ENCODE data around the gene GPC3. TPM values are rescaled to one million over a fixed set of nuclear protein-coding genes. Genes with fewer than 3 reads are reported as not detected.

Gene GPC3
- total RNA-seq, 1 experiment from 2014 or later = 233 TPM

- Mint-ChIP-seq H3K27me3 (ENCODE audit: insufficient read depth, unreplicated experiment) (no peaks in the 10 kb centered on the region), H3K9me3 (ENCODE audit: unreplicated experiment) (no peaks in the 10 kb centered on the region), H3K36me3 (ENCODE audit: insufficient read depth, unreplicated experiment) (no peaks in the 10 kb centered on the region), H3K4me1 (ENCODE audit: low read depth, unreplicated experiment) (peaks cover 8% of the 10 kb centered on the region), H3K4me3 (ENCODE audit: unreplicated experiment) (no peak overlapping the region), H3K27ac (ENCODE audit: unreplicated experiment) (no peak overlapping the region)
- Histone ChIP-seq H3K4me1 (peaks cover 28% of the 10 kb centered on the region), H3K27me3 (replicated peaks; ENCODE audit: control insufficient read depth, insufficient read depth, low read length) (no peaks in the 10 kb centered on the region), H3K36me3 (ENCODE audit: control insufficient read depth, insufficient read depth, low read length) (no peaks in the 10 kb centered on the region), H3K9me3 (no peaks in the 10 kb centered on the region), H3K4me3 (ENCODE audit: low read depth, low read length) (no peak overlapping the region)
- no peak for TF ChIP-seq CTCF (IDR thresholded peaks at IDR 0.05; ENCODE audit: insufficient read depth in 1 of 2, low read depth in 1 of 2, low read length in 1 of 2, severe bottlenecking in 1 of 2, unreplicated experiment in 1 of 2)
- CTCF ChIA-PET = no interaction called here
- POLR2A ChIA-PET = no interaction called here
- DNase-seq = peak in 1 of 2 experiments; percentile 10
- intact Hi-C loops (cut with micrococcal nuclease; ENCODE audit: unreplicated experiment) = loop anchor here (1.0 kb wide), 1 partner anchor 8 kb away; no protein-coding TSS in a partner anchor
- no TSS peak for BruUV-seq (replicated peaks)
Observed at GRCh38 chrX:133884430-133885394, 100.7 kb downstream of the GPC3 start.

DNA sequence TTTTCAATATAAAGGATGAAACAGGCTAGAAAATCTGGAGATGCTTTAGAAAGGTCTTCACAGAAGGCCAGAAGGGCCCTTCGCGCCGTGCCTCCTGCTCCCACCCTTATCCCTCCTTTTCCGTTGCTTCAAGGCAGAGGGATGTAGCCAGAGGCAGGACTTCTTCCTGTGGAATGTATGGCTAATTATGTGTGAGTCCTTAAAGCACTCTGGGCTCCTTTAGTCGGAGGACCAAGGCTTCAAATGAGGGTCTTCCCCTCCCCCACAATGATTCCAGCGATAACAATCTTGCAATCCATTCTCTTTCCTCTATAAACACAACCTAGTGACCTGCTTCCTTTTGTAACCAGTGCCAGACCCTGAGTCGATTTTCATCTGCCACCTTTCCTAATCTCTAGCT, 103.5 kb downstream of the GPC3 start:
- no peaks in the 10 kb centered on the region for H3K27me3 Mint-ChIP-seq (ENCODE audit: insufficient read depth, unreplicated experiment)
- H3K4me1 ChIP-seq = peaks cover 28% of the 10 kb centered on the region
- H3K9me3 Mint-ChIP-seq (ENCODE audit: unreplicated experiment) = no peaks in the 10 kb centered on the region
- no peak for TF ChIP-seq CTCF (IDR thresholded peaks at IDR 0.05; ENCODE audit: insufficient read depth in 1 of 2, low read depth in 1 of 2, low read length in 1 of 2, severe bottlenecking in 1 of 2, unreplicated experiment in 1 of 2)
- BruUV-seq (replicated peaks) = no TSS peak
- H3K4me1 Mint-ChIP-seq (ENCODE audit: low read depth, unreplicated experiment) = peaks cover 8% of the 10 kb centered on the region
- H3K27me3 ChIP-seq (replicated peaks; ENCODE audit: control insufficient read depth, insufficient read depth, low read length) = no peaks in the 10 kb centered on the region
- no peak overlapping the region for H3K27ac Mint-ChIP-seq (ENCODE audit: unreplicated experiment)
- intact Hi-C loops (cut with micrococcal nuclease; ENCODE audit: unreplicated experiment) = no loop called here
- H3K4me3 Mint-ChIP-seq (ENCODE audit: unreplicated experiment) = no peak overlapping the region
- no peaks in the 10 kb centered on the region for H3K36me3 ChIP-seq (ENCODE audit: control insufficient read depth, insufficient read depth, low read length)
- H3K9me3 ChIP-seq = no peaks in the 10 kb centered on the region
- POLR2A ChIA-PET = no interaction called here
- H3K36me3 Mint-ChIP-seq (ENCODE audit: insufficient read depth, unreplicated experiment) = no peaks in the 10 kb centered on the region
- DNase-seq = no peak
- no peak overlapping the region for H3K4me3 ChIP-seq (ENCODE audit: low read depth, low read length)
- CTCF ChIA-PET = no interaction called here

- Histone ChIP-seq H3K4me1 (peaks cover 28% of the 10 kb centered on the region), H3K27me3 (replicated peaks; ENCODE audit: control insufficient read depth, insufficient read depth, low read length) (no peaks in the 10 kb centered on the region), H3K9me3 (no peaks in the 10 kb centered on the region), H3K36me3 (ENCODE audit: control insufficient read depth, insufficient read depth, low read length) (no peaks in the 10 kb centered on the region), H3K4me3 (ENCODE audit: low read depth, low read length) (no peak overlapping the region)
- CTCF ChIA-PET = no interaction called here
- BruUV-seq (replicated peaks) = no TSS peak
- Mint-ChIP-seq H3K27me3 (ENCODE audit: insufficient read depth, unreplicated experiment) (no peaks in the 10 kb centered on the region), H3K4me3 (ENCODE audit: unreplicated experiment) (no peak overlapping the region), H3K9me3 (ENCODE audit: unreplicated experiment) (no peaks in the 10 kb centered on the region), H3K27ac (ENCODE audit: unreplicated experiment) (no peak overlapping the region), H3K36me3 (ENCODE audit: insufficient read depth, unreplicated experiment) (no peaks in the 10 kb centered on the region), H3K4me1 (ENCODE audit: low read depth, unreplicated experiment) (peaks cover 8% of the 10 kb centered on the region)
- DNase-seq = no peak
- POLR2A ChIA-PET = no interaction called here
- no peak for TF ChIP-seq CTCF (IDR thresholded peaks at IDR 0.05; ENCODE audit: insufficient read depth in 1 of 2, low read depth in 1 of 2, low read length in 1 of 2, severe bottlenecking in 1 of 2, unreplicated experiment in 1 of 2)
- intact Hi-C loops (cut with micrococcal nuclease; ENCODE audit: unreplicated experiment) = no loop called here
Observed at GRCh38 chrX:133881007-133881406, 104.4 kb downstream of the GPC3 start.
